Right lobe of liver (tissue), 6 donors: Measurements from ENCODE around the gene RIMBP2. TPM values are rescaled to one million over a fixed set of nuclear protein-coding genes. Genes with fewer than 3 reads are reported as not detected.

Experiments used
- ATAC-seq, 4 donors: fragments of 200-7000 bp; cut with Tn5 transposase; one replicate each; pipeline ENCODE4 v1.9.1; 2020; ENCODE audit warnings: mild to moderate bottlenecking in 4 of 4, moderate library complexity in 4 of 4
- DNase-seq, 3 donors: peaks; one replicate each; pipeline ENCODE4 v3.0.0-alpha.2; 2020
- H3K27ac ChIP-seq, 3 donors: fragments of 200-600 bp; one replicate each; pipeline ENCODE4 v1.8.0; 2022
- H3K27me3 ChIP-seq, 2 donors: fragments of 200-600 bp; one replicate each; pipeline ENCODE4 v1.8.0; 2022
- H3K36me3 ChIP-seq, 4 donors: fragments of 200-600 bp; sonication (generic) in 1 of 4; one replicate each; pipeline versions ENCODE4 v1.5.1 to v1.8.0; 2017 to 2022; ENCODE audit warnings: control low read depth in 1 of 4
- H3K4me1 ChIP-seq, 4 donors: fragments of 200-600 bp; sonication (generic) in 1 of 4; one replicate each; pipeline versions ENCODE4 v1.5.1 to v1.8.0; 2017 to 2022; ENCODE audit warnings: control low read depth in 1 of 4
- H3K4me3 ChIP-seq, 3 donors: fragments of 200-600 bp; one replicate each; pipeline ENCODE4 v1.8.0; 2022
- H3K9me3 ChIP-seq, 4 donors: fragments of 200-600 bp; sonication (generic) in 1 of 4; one replicate each; pipeline versions ENCODE4 v1.5.1 to v1.8.0; 2017 to 2022; ENCODE audit warnings: control low read depth in 1 of 4
- POLR2A ChIP-seq: fragments of 450-650 bp; IDR thresholded peaks from one replicate; pipeline ENCODE4 v1.6.1; 2017; ENCODE audit warnings: antibody characterized with exemption, mild to moderate bottlenecking
- WGBS: methylation state at CpG from one replicate; pipeline ENCODE4 v1.1.6; 2018; ENCODE audit warnings: low coverage, low lambda C conversion rate; ENCODE audit not compliant: insufficient coverage; ENCODE audit errors: missing lambda C conversion rate; 5-methylcytosine and 5-hydroxymethylcytosine counted together
- intact Hi-C, 2 donors: fragments of 100-400 bp; cut with DNase I; formaldehyde crosslinking; loops; one replicate each; pipeline versions ENCODE4 v1.11.2 to v1.14.1; 2022
- long read RNA-seq: library from polyadenylated mRNA; unstranded; transcript quantifications from one replicate; pipeline ENCODE4 v2.0.0, GENCODE V29; 2019
- total RNA-seq, 6 experiments: library from RNA; depleted of rRNA in 2 of 6; stranded (reverse); fragments of >200 nt in 2 of 6; fragmentation: NEBNext Ultra II Directional in 3 of 6; extraction: Animal tissue kit (Norgen Biotek cat#: 25700) in 3 of 6; gene quantifications; one replicate each; pipeline versions ENCODE4 v1.1.0 to v1.2.4, GENCODE V29; 2016 to 2023
- TF ChIP-seq, protein P1 (sequence below), 4 donors: fragments of 200-600 bp in 3 of 4; fragments of 450-650 bp in 1 of 4; IDR thresholded peaks; one replicate each; pipeline versions ENCODE4 v1.5.1 to v1.8.0; 2016 to 2022; ENCODE audit warnings: antibody characterized with exemption in 4 of 4, mild to moderate bottlenecking in 2 of 4
- donor health status: DM: no; HTN: yes; CAD: no.
- donor health status: DM: no; HTN: no; CAD: no.
- donor health status: DM: no; HTN: no; CAD: no.
- donor health status: DM: no; HTN: yes; CAD: no.
- donor health status: DM: no; HTN: yes; CAD: no.

The RIMBP2 gene, protein sequence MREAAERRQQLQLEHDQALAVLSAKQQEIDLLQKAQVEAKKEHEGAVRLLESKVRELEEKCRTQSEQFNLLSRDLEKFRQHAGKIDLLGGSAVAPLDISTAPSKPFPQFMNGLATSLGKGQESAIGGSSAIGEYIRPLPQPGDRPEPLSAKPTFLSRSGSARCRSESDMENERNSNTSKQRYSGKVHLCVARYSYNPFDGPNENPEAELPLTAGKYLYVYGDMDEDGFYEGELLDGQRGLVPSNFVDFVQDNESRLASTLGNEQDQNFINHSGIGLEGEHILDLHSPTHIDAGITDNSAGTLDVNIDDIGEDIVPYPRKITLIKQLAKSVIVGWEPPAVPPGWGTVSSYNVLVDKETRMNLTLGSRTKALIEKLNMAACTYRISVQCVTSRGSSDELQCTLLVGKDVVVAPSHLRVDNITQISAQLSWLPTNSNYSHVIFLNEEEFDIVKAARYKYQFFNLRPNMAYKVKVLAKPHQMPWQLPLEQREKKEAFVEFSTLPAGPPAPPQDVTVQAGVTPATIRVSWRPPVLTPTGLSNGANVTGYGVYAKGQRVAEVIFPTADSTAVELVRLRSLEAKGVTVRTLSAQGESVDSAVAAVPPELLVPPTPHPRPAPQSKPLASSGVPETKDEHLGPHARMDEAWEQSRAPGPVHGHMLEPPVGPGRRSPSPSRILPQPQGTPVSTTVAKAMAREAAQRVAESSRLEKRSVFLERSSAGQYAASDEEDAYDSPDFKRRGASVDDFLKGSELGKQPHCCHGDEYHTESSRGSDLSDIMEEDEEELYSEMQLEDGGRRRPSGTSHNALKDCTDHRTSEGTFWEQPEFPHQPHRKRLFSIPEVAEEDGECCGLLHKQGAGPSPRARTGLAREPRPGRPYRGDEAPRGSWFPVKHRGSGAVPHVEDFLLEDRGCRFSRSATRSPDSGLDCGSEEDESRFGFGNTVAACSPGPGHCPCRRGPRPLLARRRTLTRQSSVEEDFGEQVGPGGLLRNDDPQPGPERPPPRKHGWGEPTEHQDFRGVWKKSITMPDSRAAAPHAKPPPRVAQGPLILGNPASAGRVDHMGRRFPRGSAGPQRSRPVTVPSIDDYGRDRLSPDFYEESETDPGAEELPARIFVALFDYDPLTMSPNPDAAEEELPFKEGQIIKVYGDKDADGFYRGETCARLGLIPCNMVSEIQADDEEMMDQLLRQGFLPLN (N-terminal part only)
- under 1 TPM in 2 of 6 experiments, not detected in 4; 0.04 to 0.19 TPM for total RNA-seq
- long read RNA-seq = 0 reads

DNA sequence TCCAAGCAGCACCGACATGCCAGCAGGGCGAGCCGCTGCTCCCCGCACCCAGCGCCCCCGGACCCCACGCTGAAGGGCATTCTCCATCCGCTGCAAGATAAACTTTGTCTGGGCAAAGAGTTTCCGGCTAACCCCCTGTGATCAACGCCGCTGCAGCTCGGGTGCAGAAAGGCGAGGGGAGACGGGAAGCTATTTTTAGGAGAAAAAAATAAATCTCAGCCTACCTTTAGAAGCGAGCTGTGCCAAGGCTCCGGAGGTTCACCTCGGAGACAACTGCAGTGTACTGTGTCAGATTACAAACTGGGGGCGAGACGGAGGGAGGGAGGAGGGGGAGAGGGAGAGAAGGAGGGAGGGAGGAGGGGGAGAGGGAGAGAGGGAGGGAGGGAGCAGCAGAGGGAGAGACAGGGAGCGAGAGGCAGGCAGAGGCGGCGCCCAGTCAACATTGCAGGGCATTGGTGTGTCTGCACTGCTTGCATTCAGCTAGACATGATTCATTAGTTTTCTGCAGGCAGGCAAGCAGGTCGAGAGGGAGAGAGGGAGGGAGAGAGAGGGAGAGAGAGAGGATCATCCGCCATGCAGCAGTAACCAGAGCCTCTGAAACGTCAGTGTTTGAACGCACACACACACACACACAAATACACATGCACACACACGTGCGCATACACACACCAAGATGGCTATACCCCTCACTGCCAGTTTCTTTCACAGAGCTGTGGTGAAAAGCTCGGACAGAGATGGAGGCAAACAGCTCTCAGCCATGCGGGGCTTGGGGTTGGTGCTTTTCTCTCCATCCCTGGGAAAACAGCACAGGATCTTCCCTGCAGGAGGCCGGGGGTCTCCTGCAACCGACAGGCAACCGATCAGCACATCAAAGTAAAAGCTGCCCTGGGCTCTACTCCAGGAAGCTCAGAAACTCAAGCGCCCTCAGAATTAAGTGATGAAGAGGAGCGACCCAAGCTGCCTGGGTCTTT is at the start of gene RIMBP2:
RIMBP2 (minus strand) TSS at position 302 of the 971 bp plus-strand sequence. CDS start 237,286 bp downstream, outside the sequence.
- H3K27ac ChIP-seq = no peak within 1 kb of the TSS
- no peaks in the 10 kb centered on the region for H3K36me3 ChIP-seq
- H3K4me1 ChIP-seq = peaks cover 0 to 3% (median 0%) of the 10 kb centered on the region in 4 donors
- peak in 1 of 4 donors; percentile 70 for ATAC-seq
- no peaks in the 10 kb centered on the region for H3K9me3 ChIP-seq
- 1% methylated on average over 29 of the region's 35 CpGs for WGBS
- no peak within 1 kb of the TSS for H3K4me3 ChIP-seq
- no peak for TF ChIP-seq POLR2A
- TF ChIP-seq, protein P1, sequence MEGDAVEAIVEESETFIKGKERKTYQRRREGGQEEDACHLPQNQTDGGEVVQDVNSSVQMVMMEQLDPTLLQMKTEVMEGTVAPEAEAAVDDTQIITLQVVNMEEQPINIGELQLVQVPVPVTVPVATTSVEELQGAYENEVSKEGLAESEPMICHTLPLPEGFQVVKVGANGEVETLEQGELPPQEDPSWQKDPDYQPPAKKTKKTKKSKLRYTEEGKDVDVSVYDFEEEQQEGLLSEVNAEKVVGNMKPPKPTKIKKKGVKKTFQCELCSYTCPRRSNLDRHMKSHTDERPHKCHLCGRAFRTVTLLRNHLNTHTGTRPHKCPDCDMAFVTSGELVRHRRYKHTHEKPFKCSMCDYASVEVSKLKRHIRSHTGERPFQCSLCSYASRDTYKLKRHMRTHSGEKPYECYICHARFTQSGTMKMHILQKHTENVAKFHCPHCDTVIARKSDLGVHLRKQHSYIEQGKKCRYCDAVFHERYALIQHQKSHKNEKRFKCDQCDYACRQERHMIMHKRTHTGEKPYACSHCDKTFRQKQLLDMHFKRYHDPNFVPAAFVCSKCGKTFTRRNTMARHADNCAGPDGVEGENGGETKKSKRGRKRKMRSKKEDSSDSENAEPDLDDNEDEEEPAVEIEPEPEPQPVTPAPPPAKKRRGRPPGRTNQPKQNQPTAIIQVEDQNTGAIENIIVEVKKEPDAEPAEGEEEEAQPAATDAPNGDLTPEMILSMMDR (IDR thresholded peaks at IDR 0.05) = no peak
- no peak for DNase-seq
- intact Hi-C loops = no loop called here
- H3K27me3 ChIP-seq = peaks cover 0 to 3% of the 10 kb centered on the region in 2 donors

DNA sequence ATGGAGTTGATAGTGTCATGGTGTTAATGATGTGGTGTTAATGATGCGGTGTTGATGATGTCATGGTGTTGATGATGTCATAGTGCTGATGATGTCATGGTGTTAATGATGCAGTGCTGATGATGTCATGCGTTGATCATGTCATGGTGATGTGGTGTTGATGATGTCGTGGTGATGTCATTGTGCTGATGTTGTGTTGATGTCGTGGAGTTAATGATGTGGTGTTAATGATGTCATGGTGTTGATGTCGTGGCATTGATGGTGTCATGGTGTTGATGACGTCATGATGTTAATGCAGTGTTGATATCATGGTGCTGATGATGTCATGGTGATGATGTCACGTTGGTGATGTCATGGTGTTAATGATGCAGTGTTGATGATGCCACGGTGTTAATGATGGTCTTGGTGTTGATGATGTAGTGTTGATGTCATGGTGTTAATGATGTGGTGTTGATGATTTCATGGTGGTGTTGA is 49.1 kb upstream of the RIMBP2 start:
- H3K27me3 ChIP-seq = no peaks in the 10 kb centered on the region
- no peak for DNase-seq
- no peak overlapping the region for H3K4me3 ChIP-seq
- 57% methylated on average over 8 of the region's 8 CpGs for WGBS
- no peak for TF ChIP-seq POLR2A
- TF ChIP-seq, protein P1 (IDR thresholded peaks at IDR 0.05) = no peak
- no peak for ATAC-seq
- H3K36me3 ChIP-seq = no peaks in the 10 kb centered on the region
- H3K9me3 ChIP-seq = no peaks in the 10 kb centered on the region
- H3K27ac ChIP-seq = no peak overlapping the region
- H3K4me1 ChIP-seq = no peaks in the 10 kb centered on the region
- intact Hi-C loops = no loop called here

DNA sequence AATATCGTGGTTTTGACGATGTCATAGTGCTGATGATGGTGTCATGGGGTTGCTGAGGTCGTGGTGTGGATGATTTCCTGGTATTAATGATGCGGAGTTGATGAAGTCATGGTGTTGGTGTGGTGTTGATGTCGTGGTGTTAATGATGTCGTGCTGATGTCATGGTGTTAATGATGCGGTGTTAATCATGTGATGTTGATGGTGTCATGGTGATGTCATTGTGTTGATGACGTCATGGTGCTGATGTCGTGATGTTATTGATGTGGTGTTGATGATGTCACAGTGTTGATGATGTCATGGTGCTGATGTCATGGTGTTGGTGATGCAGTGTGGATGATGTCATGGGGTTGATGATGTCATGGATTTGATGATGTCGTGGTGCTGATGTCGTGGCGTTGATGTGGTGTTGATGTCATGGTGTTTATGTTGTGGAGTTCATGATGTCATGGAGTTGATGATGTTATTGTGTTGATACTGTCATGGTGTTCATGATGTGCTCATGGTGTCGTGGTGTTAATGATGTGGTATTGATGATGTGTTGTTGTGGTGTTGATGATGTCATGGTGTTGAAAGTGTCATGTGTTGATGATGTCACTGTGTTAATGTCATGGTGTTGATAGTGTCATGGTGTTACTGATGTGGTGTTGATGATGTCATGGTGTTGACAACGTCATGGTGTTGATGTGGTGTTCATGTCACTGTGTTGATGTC is 48.5 kb upstream of the RIMBP2 start:
- intact Hi-C loops = no loop called here
- TF ChIP-seq, protein P1 (IDR thresholded peaks at IDR 0.05) = no peak
- TF ChIP-seq POLR2A = no peak
- H3K9me3 ChIP-seq = no peaks in the 10 kb centered on the region
- ATAC-seq (no peak), DNase-seq (no peak)
- WGBS = 90% methylated on average over 14 of the region's 14 CpGs
- H3K4me1 ChIP-seq = no peaks in the 10 kb centered on the region
- H3K4me3 ChIP-seq = no peak overlapping the region
- no peak overlapping the region for H3K27ac ChIP-seq
- no peaks in the 10 kb centered on the region for H3K36me3 ChIP-seq
- H3K27me3 ChIP-seq = no peaks in the 10 kb centered on the region
